ENCODE results near the gene GARS1.

- TF ChIP-seq YY1 (IDR thresholded peaks at IDR 0.05; ENCODE audit: insufficient read depth, insufficient read length) (no peak), SUZ12 (IDR thresholded peaks at IDR 0.05; ENCODE audit: extremely low read depth, insufficient read depth, insufficient read length) (no peak)
Measured at GRCh38 chr7:30679664-30680063, 85.0 kb downstream of the GARS1 start.
